NCI-H146 treated with DMSO at 0.1 percent for 48 hours (cell line): ENCODE measurements around the gene RAB8A.

Source experiments
- DNase-seq: peaks from one replicate; lab custom pipeline; 2025; ENCODE audit not compliant: unreplicated experiment; lab: John Stamatoyannopoulos, UW

The RAB8A gene

GRCh38 chr19:16111160-16111908, at the start of gene RAB8A:
Gene RAB8A (plus strand): TSS chr19:16111889. CDS start chr19:16111902, 13 bp downstream.
- DNase-seq = peak; percentile 98

- no peak for DNase-seq
Observed at GRCh38 chr19:16061943-16062342, 49.7 kb upstream of the RAB8A start.

- peak; percentile 9 for DNase-seq
Observed at GRCh38 chr19:16062789-16063188, 48.9 kb upstream of the RAB8A start.

GRCh38 chr19:16064209-16064889, 47.3 kb upstream of the RAB8A start:
- DNase-seq = no peak

GRCh38 chr19:16066611-16067104, 45.0 kb upstream of the RAB8A start:
- no peak for DNase-seq

GRCh38 chr19:16067205-16067938, 44.3 kb upstream of the RAB8A start:
- no peak for DNase-seq

GRCh38 chr19:16068696-16069259, 42.9 kb upstream of the RAB8A start:
- DNase-seq = no peak

GRCh38 chr19:16069813-16070365, 41.8 kb upstream of the RAB8A start:
- no peak for DNase-seq

- DNase-seq = no peak
Observed at GRCh38 chr19:16070366-16070990, 41.2 kb upstream of the RAB8A start.

GRCh38 chr19:16071072-16071691, 40.5 kb upstream of the RAB8A start:
- no peak for DNase-seq

- DNase-seq = no peak
Observed at GRCh38 chr19:16073481-16073880, 38.2 kb upstream of the RAB8A start.

GRCh38 chr19:16073988-16074387, 37.7 kb upstream of the RAB8A start:
- no peak for DNase-seq

GRCh38 chr19:16074488-16075365, 37.0 kb upstream of the RAB8A start:
- DNase-seq = no peak

GRCh38 chr19:16075430-16076153, 36.1 kb upstream of the RAB8A start:
- DNase-seq = no peak

GRCh38 chr19:16076154-16076957, 35.3 kb upstream of the RAB8A start, which contains the start of gene TPM4:
Gene TPM4 (plus strand): TSS chr19:16076495. CDS start chr19:16076566, 71 bp downstream.
- DNase-seq = peak; percentile 57

GRCh38 chr19:16076958-16077611, 34.6 kb upstream of the RAB8A start:
- DNase-seq = peak; percentile 25
